ENCODE results near the gene LARP1. TPM values are rescaled to one million over a fixed set of nuclear protein-coding genes. Genes with fewer than 3 reads are reported as not detected.
"Not testable (repeated sequence)": the region's sequence is repeated elsewhere in the genome, so short reads cannot be mapped to it uniquely, and the experiment has no call there.

LARP1 gene
- total RNA-seq, 1 donor from 2014 or later: 249 TPM

- Mint-ChIP-seq H3K4me3 (no peak overlapping the region), H3K27me3 (ENCODE audit: low read depth) (no peaks in the 10 kb centered on the region), H3K9me3 (no peaks in the 10 kb centered on the region), H3K27ac (no peak overlapping the region), H3K36me3 (peaks cover 27% of the 10 kb centered on the region), H3K4me1 (peaks cover 7% of the 10 kb centered on the region)
- DNase-seq (ENCODE audit: low spot score in 2 of 2, unreplicated experiment in 2 of 2): no peak
- TF ChIP-seq CTCF (IDR thresholded peaks at IDR 0.05; ENCODE audit: unreplicated experiment): no peak
Measured at GRCh38 chr5:154834053-154834452, 78.9 kb downstream of the LARP1 start.

- DNase-seq (ENCODE audit: low spot score in 2 of 2, unreplicated experiment in 2 of 2); H3K4me3 Mint-ChIP-seq; H3K4me1 Mint-ChIP-seq; H3K27ac Mint-ChIP-seq; H3K9me3 Mint-ChIP-seq; H3K27me3 Mint-ChIP-seq (ENCODE audit: low read depth): not testable (repeated sequence)
- H3K36me3 Mint-ChIP-seq: peaks cover 18% of the 10 kb centered on the region
Measured at GRCh38 chr5:154835701-154836052, 80.5 kb downstream of the LARP1 start.

GRCh38 chr5:154836225-154836624, 81.0 kb downstream of the LARP1 start:
- TF ChIP-seq CTCF (IDR thresholded peaks at IDR 0.05; ENCODE audit: unreplicated experiment): no peak
- H3K4me3 Mint-ChIP-seq: no peak overlapping the region

GRCh38 chr5:154837009-154837901, 82.1 kb downstream of the LARP1 start:
- TF ChIP-seq CTCF (IDR thresholded peaks at IDR 0.05; ENCODE audit: unreplicated experiment): no peak
- Mint-ChIP-seq H3K36me3 (peaks cover 16% of the 10 kb centered on the region), H3K27me3 (ENCODE audit: low read depth) (no peaks in the 10 kb centered on the region), H3K4me1 (peaks cover 7% of the 10 kb centered on the region), H3K9me3 (no peaks in the 10 kb centered on the region), H3K4me3 (no peak overlapping the region), H3K27ac (no peak overlapping the region)
- no peak for DNase-seq (ENCODE audit: low spot score in 2 of 2, unreplicated experiment in 2 of 2)

More at GRCh38 chr5:154836225-154836624, 81.0 kb downstream of the LARP1 start:
- Mint-ChIP-seq H3K27ac (no peak overlapping the region), H3K9me3 (no peaks in the 10 kb centered on the region), H3K27me3 (ENCODE audit: low read depth) (no peaks in the 10 kb centered on the region), H3K4me1 (peaks cover 7% of the 10 kb centered on the region), H3K36me3 (peaks cover 16% of the 10 kb centered on the region)
- DNase-seq (ENCODE audit: low spot score in 2 of 2, unreplicated experiment in 2 of 2): no peak

- Mint-ChIP-seq H3K4me3 (no peak overlapping the region), H3K9me3 (no peaks in the 10 kb centered on the region), H3K27me3 (ENCODE audit: low read depth) (no peaks in the 10 kb centered on the region), H3K36me3 (peaks cover 20% of the 10 kb centered on the region), H3K4me1 (peaks cover 11% of the 10 kb centered on the region), H3K27ac (peak overlapping the region; percentile 9)
- no peak for DNase-seq (ENCODE audit: low spot score in 2 of 2, unreplicated experiment in 2 of 2)
- TF ChIP-seq CTCF (IDR thresholded peaks at IDR 0.05; ENCODE audit: unreplicated experiment): no peak
Measured at GRCh38 chr5:154840435-154841272, 85.5 kb downstream of the LARP1 start.

- Mint-ChIP-seq H3K27me3 (ENCODE audit: low read depth) (no peaks in the 10 kb centered on the region), H3K36me3 (peaks cover 23% of the 10 kb centered on the region), H3K4me3 (no peak overlapping the region)
Measured at GRCh38 chr5:154841273-154841661, 86.1 kb downstream of the LARP1 start.

More at GRCh38 chr5:154841273-154841661, 86.1 kb downstream of the LARP1 start:
- H3K27ac Mint-ChIP-seq: no peak overlapping the region
- TF ChIP-seq CTCF (IDR thresholded peaks at IDR 0.05; ENCODE audit: unreplicated experiment): no peak
- H3K4me1 Mint-ChIP-seq: peaks cover 11% of the 10 kb centered on the region
- DNase-seq (ENCODE audit: low spot score in 2 of 2, unreplicated experiment in 2 of 2): no peak
- no peaks in the 10 kb centered on the region for H3K9me3 Mint-ChIP-seq

Data from mesothelial cell of epicardium (in vitro differentiated cells).